Muscle layer of duodenum (tissue), 2 donors: ENCODE data around the gene PHLDA1.

Experiments used
- H3K27ac ChIP-seq: one replicate; pipeline ENCODE4 v1.7.0; 2013; ENCODE audit warnings: mild to moderate bottlenecking, low read length
- H3K27me3 ChIP-seq: one replicate; pipeline ENCODE4 v1.7.0; 2013; ENCODE audit warnings: low read depth, mild to moderate bottlenecking, control low read depth, low read length
- H3K36me3 ChIP-seq, 2 donors: one replicate each; pipeline ENCODE4 v1.7.0; 2013; ENCODE audit warnings: low read length in 2 of 2, control low read depth in 1 of 2, mild to moderate bottlenecking in 1 of 2; ENCODE audit not compliant: insufficient read depth in 2 of 2, control insufficient read depth in 1 of 2
- H3K4me1 ChIP-seq, 2 donors: one replicate each; pipeline ENCODE4 v1.7.0; 2013; ENCODE audit warnings: low read length in 2 of 2, mild to moderate bottlenecking in 2 of 2, control low read depth in 1 of 2, moderate library complexity in 1 of 2; ENCODE audit not compliant: insufficient read depth in 2 of 2, control insufficient read depth in 1 of 2
- H3K4me3 ChIP-seq, 2 donors: one replicate each; pipeline ENCODE4 v1.7.0; 2013; ENCODE audit warnings: low read length in 2 of 2, low read depth in 1 of 2, mild to moderate bottlenecking in 1 of 2
- H3K9me3 ChIP-seq, 2 donors: one replicate each; pipeline ENCODE4 v1.7.0; 2013; ENCODE audit warnings: low read length in 2 of 2, control low read depth in 1 of 2, mild to moderate bottlenecking in 1 of 2; ENCODE audit not compliant: control insufficient read depth in 1 of 2
- donor health status: healthy.

PHLDA1 gene

DNA sequence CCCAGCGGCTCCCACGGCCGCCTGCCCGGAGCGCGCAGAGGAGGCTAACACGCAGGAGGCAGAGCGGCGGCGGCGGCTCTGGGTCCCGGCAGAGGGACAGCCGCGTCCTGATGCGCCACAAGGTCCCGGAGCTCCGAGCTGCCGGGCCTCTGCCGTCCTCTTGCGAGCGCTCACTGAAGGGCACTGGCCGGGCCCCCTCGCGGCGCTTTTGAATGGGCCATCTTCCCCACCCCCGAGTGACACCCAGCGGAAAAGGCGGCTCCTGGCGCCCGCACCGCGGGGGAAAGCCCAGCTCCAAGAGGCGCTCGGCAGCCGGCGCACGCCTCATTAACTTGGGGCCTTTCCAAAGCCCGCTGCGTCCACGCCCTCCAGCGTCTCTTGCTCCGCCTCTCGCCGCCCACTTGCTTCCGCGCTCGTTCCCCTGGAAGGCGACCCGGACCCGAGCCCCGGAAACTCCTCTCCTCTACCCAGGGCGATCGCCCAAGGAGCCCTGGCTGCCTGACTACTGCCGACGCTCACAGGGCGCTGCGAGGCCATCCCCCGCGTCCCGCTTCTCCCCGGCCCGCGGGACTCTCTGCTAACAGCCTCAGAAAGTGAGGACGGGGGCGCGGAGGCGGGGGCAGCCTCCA lies at the start of gene PHLDA1:
Gene PHLDA1, minus strand, starts transcription at position 363 of the 629 bp plus-strand sequence.
- Histone ChIP-seq H3K9me3 (no peaks in the 10 kb centered on the region), H3K27ac (peak within 1 kb of the TSS; percentile 94), H3K4me3 (peak within 1 kb of the TSS; percentile 88 to 96), H3K36me3 (peaks cover 0 to 11% of the 10 kb centered on the region in 2 donors), H3K4me1 (no peaks in the 10 kb centered on the region), H3K27me3 (no peaks in the 10 kb centered on the region)

DNA sequence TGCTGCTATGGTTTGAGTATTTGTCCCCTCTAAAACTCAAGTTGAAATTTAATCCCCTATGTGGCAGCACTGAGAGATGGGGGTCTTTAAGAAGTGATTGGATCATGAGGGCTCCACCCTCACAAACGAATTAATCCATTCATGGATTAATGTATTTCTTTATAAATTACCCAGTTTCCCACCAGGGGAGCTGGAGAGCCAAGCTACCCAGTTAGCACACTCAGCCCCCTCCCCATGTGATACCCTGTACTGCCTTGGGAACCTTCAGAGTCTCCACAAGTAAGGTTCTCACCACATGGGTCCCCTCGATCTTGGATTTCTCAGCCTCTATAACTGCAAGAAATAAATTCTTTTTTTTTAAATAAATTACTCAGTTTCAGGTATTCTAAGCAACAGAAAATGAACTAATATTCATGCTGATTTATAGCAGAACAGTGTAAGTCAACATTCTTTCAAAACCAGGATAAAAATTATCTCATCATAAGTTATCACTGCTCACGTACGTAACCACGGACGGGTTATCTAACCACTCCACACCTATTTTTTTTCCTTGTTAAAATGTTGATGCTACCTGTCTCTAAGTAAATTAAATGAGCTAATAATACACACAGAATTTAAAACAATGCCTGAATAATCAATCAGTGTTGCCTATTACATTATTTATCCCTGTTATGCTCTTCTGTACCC lies 49.3 kb upstream of the PHLDA1 start:
- H3K4me3 ChIP-seq = no peak overlapping the region
- H3K27me3 ChIP-seq = no peaks in the 10 kb centered on the region
- H3K4me1 ChIP-seq = peaks cover 4 to 19% of the 10 kb centered on the region in 2 donors

DNA sequence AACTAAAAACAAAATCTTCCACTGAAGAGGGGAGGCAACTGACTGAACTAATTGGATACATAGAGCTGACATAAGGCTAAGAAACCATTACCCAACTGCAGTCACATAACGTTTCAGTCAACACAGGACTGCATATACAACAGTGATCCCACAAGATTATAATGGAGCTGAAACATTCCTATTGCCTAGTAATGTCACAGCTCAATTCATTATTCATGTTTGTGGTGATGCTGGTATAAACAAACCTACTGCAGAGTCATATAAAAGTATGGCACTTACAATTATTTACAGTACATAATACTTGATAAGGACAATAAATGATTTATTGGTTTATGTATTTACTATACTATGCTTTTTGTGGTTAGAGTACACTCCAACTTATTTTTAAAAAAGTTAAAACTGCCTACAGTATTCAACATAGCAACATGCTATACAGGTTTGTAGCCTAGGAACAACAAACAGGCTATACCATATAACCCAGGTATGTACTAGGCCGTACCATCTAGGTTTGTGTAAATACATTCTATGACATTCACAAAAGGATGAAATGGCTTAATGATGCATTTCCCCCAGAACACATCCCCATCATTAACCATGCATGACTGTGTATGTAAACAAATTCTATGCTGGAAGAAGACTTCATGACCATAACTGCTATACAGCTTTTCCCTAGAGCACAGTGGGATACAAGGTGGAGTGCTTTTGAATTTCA lies 48.6 kb upstream of the PHLDA1 start:
- no peak overlapping the region for H3K27ac ChIP-seq
- peaks cover 0 to 7% of the 10 kb centered on the region in 2 donors for H3K9me3 ChIP-seq

More for the DNA sequence above, 49.3 kb upstream of the PHLDA1 start:
- H3K9me3 ChIP-seq = peaks cover 0 to 7% of the 10 kb centered on the region in 2 donors
- H3K36me3 ChIP-seq = peaks cover 0 to 13% of the 10 kb centered on the region in 2 donors
- no peak overlapping the region for H3K27ac ChIP-seq

DNA sequence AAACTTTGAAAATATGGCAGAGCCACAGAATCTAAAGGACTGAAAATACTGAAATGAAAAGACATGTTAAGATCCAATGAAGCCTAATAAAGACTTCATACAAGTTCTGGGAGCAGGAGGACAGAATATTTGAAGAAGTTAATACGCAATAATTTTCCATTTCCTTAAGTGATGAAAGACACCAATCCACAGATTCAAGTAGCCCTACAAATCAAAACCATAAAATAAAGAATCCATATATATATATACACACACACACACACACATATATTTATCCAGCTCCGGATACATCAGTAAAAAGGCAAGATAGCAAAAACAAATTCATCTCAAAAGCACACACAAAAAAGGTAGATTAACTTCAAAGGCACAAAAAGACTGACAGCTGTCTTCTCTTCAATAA lies 47.2 kb upstream of the PHLDA1 start:
- Histone ChIP-seq H3K27me3 (no peaks in the 10 kb centered on the region), H3K9me3 (peaks cover 0 to 7% of the 10 kb centered on the region in 2 donors), H3K4me1 (peaks cover 0 to 19% of the 10 kb centered on the region in 2 donors), H3K4me3 (no peak overlapping the region), H3K27ac (no peak overlapping the region), H3K36me3 (peaks cover 0 to 6% of the 10 kb centered on the region in 2 donors)

More for the DNA sequence above, 48.6 kb upstream of the PHLDA1 start:
- Histone ChIP-seq H3K36me3 (peaks cover 0 to 13% of the 10 kb centered on the region in 2 donors), H3K27me3 (no peaks in the 10 kb centered on the region), H3K4me1 (peaks cover under 1 to 19% of the 10 kb centered on the region in 2 donors), H3K4me3 (no peak overlapping the region)

DNA sequence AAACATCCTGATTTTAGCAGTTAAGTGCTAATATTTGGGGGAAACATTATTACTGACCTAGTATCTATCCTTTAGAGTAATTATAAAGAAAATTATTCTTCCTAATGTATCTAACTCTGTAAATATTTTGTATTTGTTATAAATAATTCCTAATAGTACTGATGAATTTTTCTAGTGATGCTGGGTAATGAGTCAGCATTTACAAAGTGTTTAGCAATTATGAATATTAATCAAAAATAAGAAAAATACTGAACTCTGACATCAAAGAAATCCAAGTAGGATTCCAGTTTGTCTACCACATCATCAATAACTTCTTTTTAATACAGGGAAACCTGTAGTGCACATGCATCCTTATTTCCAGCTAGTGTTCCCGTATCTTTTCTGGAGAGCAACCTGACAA lies 43.9 kb upstream of the PHLDA1 start:
- H3K4me3 ChIP-seq = no peak overlapping the region

DNA sequence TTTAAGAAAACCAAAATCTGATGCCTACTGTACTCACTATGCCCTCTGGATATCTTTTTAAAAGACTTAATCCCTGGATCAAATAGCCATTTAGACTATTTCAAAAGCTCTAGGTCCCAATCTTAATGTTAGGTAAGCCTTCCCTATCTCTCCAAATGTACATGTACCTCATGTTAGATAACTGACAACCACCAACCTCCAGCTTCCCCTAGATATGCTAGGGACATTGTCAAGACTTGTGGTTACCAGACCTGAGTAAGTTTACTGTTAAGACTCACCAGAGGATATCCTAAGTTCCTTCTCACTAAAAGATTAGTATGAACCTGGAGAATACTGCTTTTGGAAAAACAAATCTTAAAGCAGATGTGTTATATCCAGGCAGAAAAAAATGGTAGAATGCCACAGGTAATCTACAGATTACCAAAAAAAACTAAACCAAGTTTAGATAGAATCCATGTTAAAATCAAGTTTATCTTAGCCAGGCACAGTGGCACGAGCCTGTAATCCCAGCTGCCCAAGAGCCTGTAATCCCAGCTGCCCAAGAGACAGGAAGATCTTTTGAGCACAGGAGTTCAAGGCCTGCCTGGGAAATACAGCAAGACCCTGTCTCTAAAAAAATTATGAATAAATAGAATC lies 43.2 kb upstream of the PHLDA1 start:
- Histone ChIP-seq H3K36me3 (peaks cover 0 to 6% of the 10 kb centered on the region in 2 donors), H3K4me1 (peaks cover 0 to 7% of the 10 kb centered on the region in 2 donors), H3K27me3 (no peaks in the 10 kb centered on the region), H3K9me3 (peaks cover 0 to 7% of the 10 kb centered on the region in 2 donors), H3K27ac (no peak overlapping the region), H3K4me3 (no peak overlapping the region)

More for the DNA sequence above, 43.9 kb upstream of the PHLDA1 start:
- Histone ChIP-seq H3K4me1 (peaks cover 0 to 8% of the 10 kb centered on the region in 2 donors), H3K9me3 (peaks cover 0 to 7% of the 10 kb centered on the region in 2 donors), H3K36me3 (peaks cover 0 to 6% of the 10 kb centered on the region in 2 donors), H3K27ac (no peak overlapping the region), H3K27me3 (no peaks in the 10 kb centered on the region)

DNA sequence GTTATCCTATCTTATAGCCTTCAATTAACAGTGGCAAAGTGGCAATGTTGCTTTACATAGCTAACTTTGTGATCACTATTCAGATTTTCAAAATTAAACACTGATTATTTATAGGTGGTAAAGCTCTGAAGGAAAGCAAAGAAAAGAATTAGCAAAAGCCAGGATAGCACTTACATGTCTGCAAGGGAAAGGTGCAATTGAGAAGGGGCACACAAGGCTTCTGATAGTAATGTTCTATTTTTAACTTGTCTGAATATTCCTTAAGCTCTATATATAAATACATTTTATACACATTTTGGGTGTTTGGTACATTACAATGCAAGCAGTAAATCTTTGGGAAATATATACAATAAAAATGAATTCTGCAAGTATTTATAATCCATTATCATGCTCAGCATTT lies 42.0 kb upstream of the PHLDA1 start:
- Histone ChIP-seq H3K27ac (no peak overlapping the region), H3K4me1 (peaks cover 0 to 7% of the 10 kb centered on the region in 2 donors)

DNA sequence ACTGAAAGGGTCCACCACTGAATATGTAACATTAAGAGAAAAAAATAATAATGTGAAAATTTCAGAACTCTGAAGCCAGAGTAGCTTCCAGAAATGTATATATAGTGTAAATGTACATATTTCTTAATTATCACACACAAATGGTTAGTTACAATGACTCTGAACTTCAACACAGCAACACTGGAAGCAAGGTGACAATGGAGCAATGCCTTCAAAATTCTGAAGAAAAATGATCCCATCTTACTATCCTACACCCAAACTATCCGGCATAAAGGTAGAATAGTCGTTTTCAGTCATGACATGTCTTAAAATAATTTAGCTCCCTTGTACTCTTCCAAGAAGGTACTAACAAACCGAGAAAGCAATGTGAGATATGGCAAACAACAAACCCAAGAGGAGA lies 41.0 kb upstream of the PHLDA1 start:
- Histone ChIP-seq H3K27me3 (no peaks in the 10 kb centered on the region), H3K4me3 (no peak overlapping the region), H3K36me3 (peaks cover 0 to under 1% of the 10 kb centered on the region in 2 donors), H3K9me3 (no peaks in the 10 kb centered on the region), H3K4me1 (peaks cover 0 to 7% of the 10 kb centered on the region in 2 donors), H3K27ac (no peak overlapping the region)

More for the DNA sequence above, 42.0 kb upstream of the PHLDA1 start:
- H3K4me3 ChIP-seq = no peak overlapping the region
- H3K36me3 ChIP-seq = no peaks in the 10 kb centered on the region
- H3K9me3 ChIP-seq = peaks cover 0 to 6% of the 10 kb centered on the region in 2 donors
- H3K27me3 ChIP-seq = no peaks in the 10 kb centered on the region

DNA sequence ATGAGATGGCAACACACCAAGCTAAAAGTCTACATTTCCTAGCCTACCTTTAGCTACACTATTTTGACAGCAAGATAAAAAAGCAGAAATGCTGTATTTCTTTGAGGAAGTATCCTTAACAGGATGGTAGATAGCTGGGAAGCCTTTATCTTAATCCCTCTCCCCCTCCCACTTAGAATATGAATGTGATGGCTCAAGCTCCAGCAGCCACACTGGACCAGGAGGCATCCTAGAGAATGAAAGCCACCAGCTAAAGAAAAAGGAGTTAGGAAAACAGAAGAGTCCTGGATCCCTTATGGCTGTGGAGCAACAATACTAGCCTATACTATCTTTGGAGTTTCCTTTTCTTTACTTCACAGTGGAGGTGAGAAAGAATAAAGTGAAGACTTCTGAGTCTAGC lies 37.8 kb upstream of the PHLDA1 start:
- Histone ChIP-seq H3K4me3 (no peak overlapping the region), H3K27me3 (no peaks in the 10 kb centered on the region)

DNA sequence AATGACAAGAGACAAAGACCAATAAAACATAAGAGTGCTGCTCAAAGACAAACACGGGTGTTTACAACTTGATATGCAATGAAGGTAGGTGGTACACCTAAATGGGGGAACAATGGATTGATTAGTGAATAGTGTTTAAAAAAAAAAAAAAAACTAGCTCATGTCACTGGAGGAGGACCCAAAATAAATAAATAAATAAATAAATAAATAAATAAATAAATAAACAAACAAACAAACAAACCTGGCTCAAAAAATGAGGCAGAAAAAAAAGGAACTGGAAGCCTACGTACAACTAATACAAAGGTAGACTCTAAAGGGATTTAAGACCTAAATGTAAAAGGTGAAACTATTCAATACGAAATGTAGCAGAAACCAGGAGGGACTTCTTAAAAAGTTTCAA lies 34.3 kb upstream of the PHLDA1 start:
- no peaks in the 10 kb centered on the region for H3K27me3 ChIP-seq
- no peak overlapping the region for H3K4me3 ChIP-seq
- peaks cover 3 to 8% of the 10 kb centered on the region in 2 donors for H3K9me3 ChIP-seq
- H3K27ac ChIP-seq = no peak overlapping the region
- peaks cover 20 to 30% of the 10 kb centered on the region in 2 donors for H3K36me3 ChIP-seq
- H3K4me1 ChIP-seq = no peaks in the 10 kb centered on the region

More for the DNA sequence above, 37.8 kb upstream of the PHLDA1 start:
- Histone ChIP-seq H3K4me1 (peaks cover 0 to 7% of the 10 kb centered on the region in 2 donors), H3K9me3 (peaks cover 3 to 8% of the 10 kb centered on the region in 2 donors), H3K36me3 (peaks cover 8 to 26% of the 10 kb centered on the region in 2 donors), H3K27ac (no peak overlapping the region)

DNA sequence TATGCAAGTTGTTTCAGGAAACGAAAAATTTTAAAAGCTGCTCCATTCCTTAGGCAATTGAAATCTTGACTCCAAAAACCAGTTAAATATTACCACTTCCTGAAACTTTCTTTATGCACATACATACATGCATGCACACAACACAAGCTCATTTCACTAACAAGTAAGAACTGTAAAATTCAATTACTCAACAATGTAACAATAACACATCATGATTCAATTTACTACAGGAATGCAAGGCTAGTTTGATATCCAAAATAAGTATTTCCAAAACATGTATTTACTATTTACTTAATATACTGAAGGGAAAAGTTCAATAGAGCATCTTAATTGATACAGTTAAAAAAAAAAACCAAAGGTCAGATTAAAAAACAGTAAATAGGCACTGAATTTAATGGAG lies 33.3 kb upstream of the PHLDA1 start:
- peaks cover 21 to 31% of the 10 kb centered on the region in 2 donors for H3K36me3 ChIP-seq
- no peaks in the 10 kb centered on the region for H3K4me1 ChIP-seq
- no peaks in the 10 kb centered on the region for H3K27me3 ChIP-seq
- H3K27ac ChIP-seq = no peak overlapping the region
- peaks cover 3 to 8% of the 10 kb centered on the region in 2 donors for H3K9me3 ChIP-seq
- no peak overlapping the region for H3K4me3 ChIP-seq
